GM12872 (cell line): ENCODE results near the gene OR4N5.

ENCODE experiments used
- TF ChIP-seq, protein P1 (sequence below): IDR thresholded peaks from 3 replicates; pipeline ENCODE4 v1.5.1; 2011; ENCODE audit warnings: low read depth, mild to moderate bottlenecking, low read length, moderate library complexity; ENCODE audit not compliant: insufficient read depth

OR4N5 gene

DNA sequence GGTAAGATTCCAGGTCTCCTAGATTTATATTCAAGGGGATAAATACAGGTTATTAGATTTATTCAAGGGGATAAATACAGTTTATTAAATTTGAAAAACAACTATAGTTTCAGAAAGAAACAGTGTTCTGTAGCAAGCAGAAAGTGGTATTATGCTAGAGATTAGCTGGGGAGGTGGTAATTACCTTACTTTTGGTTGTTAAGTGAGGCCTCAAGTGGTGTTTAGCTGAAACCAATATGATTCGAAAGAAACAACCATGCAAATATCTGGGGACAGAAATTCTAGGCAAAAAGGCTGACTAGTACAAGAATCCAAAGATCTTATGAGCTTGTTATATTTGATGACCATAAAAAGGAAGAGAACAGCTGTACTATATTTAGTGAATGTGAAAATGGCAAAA is 6.2 kb downstream of the OR4N5 start:
- TF ChIP-seq, protein P1, sequence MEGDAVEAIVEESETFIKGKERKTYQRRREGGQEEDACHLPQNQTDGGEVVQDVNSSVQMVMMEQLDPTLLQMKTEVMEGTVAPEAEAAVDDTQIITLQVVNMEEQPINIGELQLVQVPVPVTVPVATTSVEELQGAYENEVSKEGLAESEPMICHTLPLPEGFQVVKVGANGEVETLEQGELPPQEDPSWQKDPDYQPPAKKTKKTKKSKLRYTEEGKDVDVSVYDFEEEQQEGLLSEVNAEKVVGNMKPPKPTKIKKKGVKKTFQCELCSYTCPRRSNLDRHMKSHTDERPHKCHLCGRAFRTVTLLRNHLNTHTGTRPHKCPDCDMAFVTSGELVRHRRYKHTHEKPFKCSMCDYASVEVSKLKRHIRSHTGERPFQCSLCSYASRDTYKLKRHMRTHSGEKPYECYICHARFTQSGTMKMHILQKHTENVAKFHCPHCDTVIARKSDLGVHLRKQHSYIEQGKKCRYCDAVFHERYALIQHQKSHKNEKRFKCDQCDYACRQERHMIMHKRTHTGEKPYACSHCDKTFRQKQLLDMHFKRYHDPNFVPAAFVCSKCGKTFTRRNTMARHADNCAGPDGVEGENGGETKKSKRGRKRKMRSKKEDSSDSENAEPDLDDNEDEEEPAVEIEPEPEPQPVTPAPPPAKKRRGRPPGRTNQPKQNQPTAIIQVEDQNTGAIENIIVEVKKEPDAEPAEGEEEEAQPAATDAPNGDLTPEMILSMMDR: no peak

DNA sequence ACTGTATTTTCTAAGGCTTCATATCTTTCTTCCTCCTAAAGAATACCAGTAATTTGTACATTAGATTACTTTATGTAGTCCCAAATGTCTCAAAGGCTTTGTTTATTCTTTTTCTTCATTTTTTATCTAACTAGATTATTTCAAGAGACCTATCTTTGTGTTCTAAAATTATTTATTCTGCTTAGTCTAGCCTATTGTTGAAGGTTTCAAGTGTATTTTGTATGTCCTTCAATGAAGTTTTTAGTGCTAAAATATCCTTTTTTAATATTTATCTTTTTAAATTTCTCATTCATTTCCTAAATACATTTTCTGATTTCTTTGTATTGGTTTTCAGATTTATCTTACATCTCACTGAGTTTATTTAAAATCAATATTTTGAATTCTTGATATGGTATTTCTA is 25.8 kb downstream of the OR4N5 start:
- TF ChIP-seq, protein P1: no peak

DNA sequence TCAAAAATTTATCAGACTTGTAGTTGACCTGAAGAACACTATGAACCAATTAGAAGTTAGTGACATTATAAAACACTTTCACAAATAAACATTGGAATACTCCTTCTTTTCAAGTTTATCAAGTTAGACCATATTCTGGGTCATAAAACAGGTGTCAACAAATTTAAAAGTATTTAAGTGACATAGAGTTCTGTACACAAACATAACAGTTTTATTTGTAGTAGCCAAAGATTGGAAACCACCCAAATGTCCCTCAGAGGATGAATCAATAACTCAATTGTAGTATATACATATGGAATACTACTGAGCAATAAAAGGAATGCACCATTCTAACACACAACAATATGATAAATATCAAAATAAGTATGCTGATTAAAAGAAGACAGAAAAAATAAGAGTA is 28.5 kb downstream of the OR4N5 start:
- TF ChIP-seq, protein P1: no peak

DNA sequence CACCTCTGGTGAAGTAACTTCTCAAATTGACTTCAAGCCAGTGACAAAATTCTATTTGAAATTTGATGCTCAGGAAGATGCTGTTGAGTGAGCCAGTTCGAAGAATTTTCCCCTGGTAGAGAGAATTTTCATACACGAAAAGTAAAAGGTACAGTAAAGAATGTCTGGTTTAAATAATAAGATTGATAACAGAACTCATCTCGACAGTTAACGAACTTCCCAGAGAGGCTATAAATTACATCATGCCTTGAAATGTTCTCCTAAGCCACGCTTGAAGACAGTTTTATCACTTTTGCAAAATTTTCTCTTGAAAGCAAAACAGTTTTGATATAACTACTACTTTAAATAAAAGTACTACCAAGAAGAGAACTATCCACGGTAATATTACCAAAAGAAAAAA is 37.7 kb downstream of the OR4N5 start:
- TF ChIP-seq, protein P1: no peak

DNA sequence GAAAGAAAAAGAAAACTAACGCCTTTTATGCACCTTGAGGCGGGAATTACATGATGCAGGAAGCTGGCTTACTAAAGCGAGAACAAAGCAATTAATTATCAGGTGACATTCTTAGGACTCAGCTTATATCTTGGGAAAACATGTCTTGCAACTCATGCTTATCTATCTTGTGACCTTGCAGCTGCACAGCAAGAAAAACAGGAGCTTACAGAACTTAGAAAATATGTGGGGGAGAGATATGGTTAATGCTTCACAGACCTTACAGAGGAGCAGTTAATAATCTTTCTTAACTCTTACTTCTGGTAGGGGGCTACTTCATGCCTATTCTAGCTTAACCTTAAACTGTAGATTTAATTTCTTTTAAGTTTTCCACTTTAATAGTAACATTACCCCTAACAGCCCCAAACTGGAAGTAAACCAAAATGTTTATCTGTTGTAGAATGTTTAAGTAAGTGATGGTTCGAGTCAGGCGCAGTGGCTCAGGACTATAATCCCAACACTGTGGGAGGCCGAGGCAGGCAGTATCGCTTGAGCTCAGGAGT is 38.9 kb downstream of the OR4N5 start:
- TF ChIP-seq, protein P1: no peak

DNA sequence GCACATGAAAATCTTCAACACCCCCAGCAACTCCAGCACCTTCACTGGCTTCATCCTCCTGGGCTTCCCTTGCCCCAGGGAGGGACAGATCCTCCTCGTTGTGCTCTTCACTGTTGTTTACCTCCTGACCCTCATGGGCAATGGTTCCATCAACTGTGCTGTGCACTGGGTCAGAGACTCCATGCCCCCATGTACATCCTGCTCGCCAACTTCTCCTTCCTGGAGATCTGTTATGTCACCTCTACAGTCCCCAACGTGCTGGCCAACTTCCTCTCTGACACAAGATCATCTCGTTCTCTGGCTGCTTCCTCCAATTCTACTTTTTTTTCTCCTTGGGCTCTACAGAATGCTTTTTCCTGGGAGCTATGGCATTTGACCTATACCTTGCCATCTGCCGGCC is 40.6 kb downstream of the OR4N5 start:
- TF ChIP-seq, protein P1: no peak

DNA sequence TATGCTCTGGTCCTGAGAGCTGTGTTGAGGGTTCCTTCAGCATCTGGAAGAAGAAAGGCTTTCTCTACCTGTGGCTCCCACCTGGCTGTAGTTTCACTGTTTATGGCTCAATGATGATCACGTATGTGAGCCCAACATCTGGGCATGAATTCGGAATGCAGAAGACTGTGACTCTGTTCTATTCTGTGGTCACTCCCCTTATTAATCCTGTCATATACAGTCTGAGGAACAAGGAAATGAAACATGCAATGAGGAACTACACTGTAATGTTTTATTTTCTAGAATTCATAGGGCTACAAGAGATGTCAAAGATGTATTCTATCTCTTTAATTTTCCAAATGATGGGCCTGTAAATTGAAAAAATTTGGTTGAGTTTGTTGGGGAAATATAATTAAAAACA is 41.3 kb downstream of the OR4N5 start:
- TF ChIP-seq, protein P1: no peak
